Kidney tubule cell (primary cell): ENCODE data around the gene PHC2.
"Not testable (repeated sequence)": the region's sequence is repeated elsewhere in the genome, so short reads cannot be mapped to it uniquely, and the experiment has no call there.

ENCODE experiments used
- DNase-seq: peaks from one replicate; pipeline ENCODE4 v3.0.0-alpha.2; 2018; ENCODE audit warnings: low spot score

The PHC2 gene

DNA sequence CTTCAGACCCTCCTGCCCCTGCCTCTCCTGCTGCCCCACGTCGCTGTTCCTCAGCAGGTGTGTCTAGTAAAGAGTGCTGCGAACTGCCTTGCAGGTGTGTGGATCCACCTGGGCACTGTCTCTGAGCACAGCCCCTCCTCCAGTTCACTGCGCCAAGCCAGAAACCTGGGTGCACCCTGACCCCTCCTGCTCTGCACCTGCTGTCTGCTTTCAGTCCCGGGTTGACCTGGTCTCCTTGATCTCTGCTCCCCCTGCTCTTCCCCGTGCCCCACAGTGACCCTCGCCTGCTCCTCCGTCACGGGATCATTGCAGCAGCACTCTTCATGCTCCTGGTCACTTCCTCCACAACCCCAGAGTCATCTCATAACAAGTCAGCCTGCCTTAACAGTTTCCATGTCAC is 116.5 kb downstream of the PHC2 start:
- DNase-seq = no peak

- no peak for DNase-seq
These were observed 118.5 kb downstream of the PHC2 start for GRCh38 chr1:33312413-33312749.

DNA sequence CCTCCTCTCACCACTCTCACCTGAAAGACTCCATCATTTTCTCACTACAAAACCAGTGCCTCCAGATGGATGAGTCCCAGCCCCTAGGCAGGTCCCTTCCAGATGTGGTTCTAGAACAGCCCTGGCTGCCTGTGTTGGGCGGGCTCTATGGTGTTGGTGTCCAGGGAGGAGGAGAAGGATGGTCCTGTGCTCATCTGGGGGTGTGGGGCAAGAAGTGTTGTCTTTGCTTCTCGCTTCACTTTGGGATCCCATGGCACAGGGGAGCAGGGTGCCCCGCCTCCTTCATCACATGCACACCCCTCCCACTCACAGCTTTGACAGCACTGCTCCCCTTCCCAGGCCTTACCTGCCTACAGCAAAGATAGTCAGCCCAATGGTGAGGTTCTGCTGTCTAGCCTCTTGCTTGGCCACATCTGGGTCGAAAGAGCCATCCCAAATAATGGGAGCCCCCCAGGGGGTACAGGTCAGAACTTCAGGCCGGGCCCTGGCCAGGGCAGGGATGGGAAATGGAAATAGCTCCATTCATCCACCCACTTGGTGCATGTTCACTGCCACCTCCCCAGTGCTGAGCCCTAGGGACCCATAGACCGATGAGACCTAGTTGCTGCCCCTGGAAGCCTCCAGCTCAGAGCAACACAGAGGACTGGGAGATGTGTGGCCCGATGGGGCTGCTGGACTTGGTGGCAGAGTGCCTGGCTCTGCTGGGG is 119.0 kb downstream of the PHC2 start:
- DNase-seq = no peak

- DNase-seq = no peak
These were observed 120.2 kb downstream of the PHC2 start for GRCh38 chr1:33310702-33311101.

- DNase-seq = not testable (repeated sequence)
These were observed 121.5 kb downstream of the PHC2 start for GRCh38 chr1:33309351-33309750.

DNA sequence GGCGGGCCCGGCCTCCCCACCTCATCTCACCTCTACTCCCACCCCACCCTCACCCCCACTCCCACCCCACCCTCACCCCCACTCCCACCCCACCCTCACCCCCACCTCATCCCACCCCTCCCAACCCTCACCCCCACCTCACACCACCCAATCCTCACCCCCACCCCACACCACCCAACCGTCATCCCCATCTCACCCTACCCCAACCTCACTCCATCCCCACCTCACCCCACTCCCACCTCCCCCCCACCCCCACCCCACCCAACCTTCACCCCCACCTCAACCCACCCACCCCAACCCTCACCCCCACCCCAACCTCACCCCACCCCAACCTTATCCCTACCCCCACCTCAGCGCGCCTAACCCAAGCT is 123.4 kb downstream of the PHC2 start:
- DNase-seq = no peak

DNA sequence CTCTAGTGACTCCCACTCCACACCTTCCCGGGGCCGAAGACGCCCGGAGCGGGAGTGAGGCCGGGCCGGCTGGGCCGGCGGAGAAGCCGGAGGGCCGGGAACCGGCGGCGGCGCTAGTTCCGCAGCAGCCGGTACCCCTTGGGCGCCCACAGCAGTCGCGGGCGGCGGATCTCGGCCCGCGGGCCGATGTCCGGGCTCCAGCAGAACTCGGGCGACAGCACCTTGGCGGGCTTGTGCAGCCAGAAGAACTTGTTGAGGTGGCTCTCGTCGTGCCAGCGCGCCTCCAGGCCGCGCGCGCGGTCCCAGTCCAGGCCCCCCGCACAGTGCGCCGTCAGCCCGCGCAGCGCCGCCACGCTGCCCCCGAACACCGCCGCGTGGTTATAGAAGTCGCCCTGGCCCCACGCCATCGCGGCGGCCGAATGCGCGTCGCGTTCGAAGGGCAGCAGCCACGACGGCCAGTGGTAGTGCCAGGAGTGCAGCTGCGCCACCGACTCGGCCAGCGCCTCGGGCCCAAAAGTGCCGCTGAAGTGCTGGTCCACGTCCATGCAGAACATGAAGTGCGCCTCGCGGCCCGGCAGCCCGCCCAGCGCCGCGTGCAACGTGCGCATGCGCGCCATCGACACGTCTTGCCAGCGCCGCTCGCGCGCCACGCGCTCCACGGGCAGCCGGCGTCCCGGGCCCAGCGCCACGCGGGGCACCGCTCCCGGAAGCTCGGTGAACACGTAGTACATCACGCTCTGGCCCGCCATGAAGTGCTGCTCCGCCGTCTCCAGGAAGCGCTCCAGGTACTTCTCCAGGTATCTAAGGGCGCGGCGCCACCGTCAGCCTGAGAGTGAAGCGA is 124.0 kb downstream of the PHC2 start:
- no peak for DNase-seq

DNA sequence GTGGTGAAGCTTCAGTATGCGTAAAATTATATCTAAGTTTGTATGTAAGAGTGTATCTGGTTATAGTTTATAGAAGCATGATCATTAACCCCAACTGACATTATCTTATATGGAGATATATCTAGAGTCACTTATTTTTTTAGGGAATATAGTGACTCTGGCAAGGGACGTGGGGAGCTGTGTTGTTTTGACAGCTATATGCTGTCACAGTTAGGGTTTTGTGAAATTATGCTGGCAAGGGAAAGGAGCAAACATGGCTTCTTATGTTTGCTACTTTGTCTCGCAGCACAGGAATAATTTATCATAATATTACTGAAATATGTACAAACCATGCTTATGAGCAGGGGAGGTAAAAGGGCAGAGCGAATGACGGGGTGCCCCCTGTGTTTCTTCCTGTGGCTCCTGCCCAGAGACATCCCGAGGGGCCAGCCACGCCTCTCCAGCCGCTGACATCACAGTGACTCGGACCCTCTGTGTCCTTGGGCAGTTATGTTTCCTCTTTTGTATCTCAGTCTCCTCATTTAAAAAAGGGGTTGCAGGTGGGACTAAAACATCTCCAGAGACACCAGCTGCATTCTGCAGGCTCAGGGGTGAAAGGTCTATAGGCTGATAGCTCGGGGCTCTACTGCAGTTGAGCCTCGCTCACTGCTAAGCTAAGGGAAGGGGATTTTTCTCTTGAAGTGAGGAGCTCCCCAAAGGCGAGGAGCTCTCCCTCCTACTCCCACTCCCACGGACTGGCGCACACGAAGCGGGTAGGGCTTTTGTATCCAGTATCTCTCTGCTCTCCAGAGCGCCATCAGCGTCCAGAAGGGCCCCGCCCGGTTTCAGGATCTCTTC is 124.9 kb downstream of the PHC2 start:
- DNase-seq = no peak

DNA sequence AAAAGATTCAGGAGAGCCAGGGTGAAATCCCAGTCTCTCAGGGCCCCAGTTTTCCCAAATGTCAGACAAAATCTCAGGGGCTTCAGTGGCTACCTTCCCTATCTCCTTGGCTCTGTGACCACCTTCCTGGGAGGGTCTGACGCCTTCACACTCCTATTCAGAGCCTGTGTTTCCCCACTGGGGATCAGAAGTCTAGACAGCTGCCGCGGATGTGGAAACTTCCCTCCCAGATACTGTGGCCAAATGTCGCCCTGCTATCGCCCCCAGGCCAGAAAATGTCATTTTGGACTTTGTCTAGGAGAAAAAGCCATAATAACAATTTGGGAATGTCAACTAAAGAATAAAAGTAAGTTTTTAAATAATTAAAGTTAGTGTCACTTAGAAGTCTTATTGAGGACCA is 125.9 kb downstream of the PHC2 start:
- no peak for DNase-seq

GRCh38 chr1:33302325-33302724 is 128.6 kb downstream of the PHC2 start:
- peak; percentile 17 for DNase-seq

- no peak for DNase-seq
These were observed 129.5 kb downstream of the PHC2 start for GRCh38 chr1:33301273-33301984.

DNA sequence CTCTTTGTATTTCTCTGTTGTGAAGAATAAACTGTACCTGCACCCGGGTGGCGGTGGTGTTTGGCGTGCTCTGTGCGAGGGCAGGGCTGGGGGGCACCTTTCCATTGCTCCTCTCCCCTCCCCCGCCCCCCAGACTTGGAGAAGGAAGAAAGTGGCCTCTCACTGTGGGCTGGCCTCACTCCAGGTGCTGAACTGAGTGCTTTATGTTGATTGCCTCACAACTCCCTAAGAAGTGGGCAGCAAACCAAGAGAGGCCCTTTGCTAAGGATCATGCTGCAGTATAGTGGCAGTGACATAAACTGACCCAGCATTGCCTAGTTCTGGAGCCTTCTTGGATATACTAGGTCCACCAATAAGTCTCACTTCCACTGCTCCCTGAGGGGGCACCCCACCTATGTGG is 130.2 kb downstream of the PHC2 start:
- DNase-seq = no peak

DNA sequence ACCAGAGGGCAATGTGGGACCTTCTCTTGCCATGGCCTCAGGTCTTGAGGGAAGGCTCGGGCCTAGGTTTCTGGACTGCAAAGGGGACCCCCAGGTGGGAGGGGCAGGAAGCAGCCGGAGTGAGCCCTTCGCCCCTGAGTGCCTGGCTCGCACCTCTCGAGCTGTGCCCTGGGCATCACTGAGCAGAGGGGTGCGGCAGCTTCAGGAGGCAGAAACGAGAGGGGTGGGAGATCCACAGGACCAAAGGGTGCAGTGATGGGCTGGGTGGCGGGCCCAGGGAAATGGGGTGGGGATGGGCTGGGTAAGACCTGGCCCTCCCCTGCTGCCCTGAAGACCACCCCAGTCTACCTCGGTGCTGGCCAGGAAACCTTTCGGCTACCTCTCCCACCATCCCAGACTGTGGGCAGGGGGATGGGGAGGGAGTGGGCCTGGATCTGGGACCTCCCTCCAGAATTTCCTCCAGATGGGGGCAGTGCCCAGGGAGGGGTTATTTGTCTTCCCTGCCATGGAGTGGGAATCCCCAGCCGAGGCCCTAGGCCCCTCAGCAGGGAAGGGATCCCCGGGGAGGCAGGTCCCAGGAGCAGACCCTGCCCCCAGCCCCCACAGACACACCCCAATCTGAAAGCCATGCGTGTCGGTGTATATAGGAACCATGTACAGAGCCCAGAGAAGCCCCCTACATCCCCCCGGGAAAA is 131.3 kb downstream of the PHC2 start:
- no peak for DNase-seq

DNA sequence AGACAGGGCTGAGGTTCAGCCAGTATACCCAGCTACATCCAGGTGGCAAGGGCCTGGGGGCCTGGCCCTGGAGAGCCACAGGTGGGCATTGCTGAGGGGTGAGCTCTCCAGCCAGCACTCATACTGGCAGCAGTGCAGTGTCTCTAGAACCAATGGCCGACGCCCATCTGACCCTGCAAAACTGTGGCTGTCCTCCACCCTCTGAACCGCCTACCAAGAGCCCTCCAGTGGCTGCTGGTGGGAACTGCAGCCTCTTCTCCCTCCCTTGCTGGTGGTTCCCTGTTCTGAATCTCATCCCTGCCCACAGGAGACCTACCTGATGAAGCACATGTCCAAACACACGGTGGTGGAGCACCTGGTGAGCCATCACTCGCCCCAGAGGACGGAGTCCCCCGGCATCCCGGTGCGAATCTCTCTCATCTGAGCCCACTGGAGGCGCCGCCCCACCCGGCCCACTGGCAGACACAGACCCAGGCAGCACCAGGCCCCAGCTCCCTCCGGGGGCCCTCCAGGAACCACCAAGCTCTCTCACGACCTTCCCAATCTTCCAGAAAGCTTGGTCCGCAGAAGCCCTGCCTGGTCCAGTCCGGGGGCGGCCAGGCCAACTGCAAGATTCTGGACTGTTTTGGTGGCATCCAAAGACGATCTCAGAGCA is 132.1 kb downstream of the PHC2 start:
- DNase-seq = peak; percentile 65

DNA sequence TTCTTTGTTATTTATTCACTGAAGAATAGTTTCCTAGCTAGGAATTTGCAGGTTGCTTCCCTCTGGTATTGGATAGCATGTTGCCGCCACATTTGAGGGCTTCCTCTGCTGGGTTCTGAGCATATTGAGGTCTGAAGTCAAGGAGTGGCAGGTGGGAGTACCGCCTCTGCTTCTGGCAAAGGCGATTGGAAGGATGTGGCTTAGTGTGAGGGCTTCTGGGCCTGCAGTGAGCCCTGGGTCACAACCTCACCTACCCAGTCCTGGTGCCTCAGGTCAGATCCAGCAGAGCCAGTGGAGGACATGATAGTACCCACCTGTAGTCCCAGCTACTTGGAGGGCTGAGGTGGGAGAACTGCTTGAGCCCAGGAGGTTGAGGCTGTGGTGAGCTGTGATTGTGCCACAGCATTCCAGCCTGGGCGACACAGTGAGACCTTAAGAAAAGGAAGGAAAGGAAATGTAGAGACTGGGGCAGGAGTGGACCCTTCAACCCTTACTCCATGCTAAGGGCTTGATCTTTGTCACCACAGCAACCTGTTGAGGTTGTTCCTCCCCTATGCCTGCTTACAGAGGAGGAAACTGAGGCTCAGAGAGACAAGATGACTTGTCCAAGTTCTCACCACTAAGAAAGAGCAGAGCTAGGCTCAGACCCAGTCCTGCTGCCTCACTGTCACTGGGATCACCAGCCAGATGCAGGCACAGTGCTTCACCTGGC is 132.8 kb downstream of the PHC2 start:
- no peak for DNase-seq

- DNase-seq = no peak
These were observed 134.1 kb downstream of the PHC2 start for GRCh38 chr1:33296824-33297223.

- no peak for DNase-seq
These were observed 134.8 kb downstream of the PHC2 start for GRCh38 chr1:33296082-33296458.

GRCh38 chr1:33295450-33296081 is 135.3 kb downstream of the PHC2 start:
- DNase-seq = peak; percentile 84

DNA sequence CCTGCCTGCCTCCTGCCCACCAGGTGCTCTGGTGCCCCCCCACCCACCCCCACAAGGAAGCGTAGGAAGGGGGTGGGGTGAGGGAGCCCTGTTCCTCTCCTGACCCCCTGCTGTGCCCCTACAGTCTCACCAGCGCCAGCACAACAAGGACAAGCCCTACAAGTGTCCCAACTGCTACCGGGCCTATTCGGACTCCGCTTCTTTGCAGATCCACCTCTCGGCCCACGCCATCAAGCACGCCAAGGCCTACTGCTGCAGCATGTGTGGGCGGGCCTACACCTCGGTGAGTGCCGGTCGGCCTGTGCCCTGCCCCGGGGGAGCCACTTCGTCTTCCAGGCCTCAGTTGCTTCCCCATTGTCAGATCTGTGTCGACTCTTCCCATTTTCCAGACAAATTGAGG is 135.9 kb downstream of the PHC2 start:
- no peak for DNase-seq
